Stimulated activated CD4-positive, alpha-beta T cell treated with anti-CD3 and anti-CD28 coated beads, Interleukin-12 subunit alpha, Interleukin-12 subunit beta, amount 100 ng/mL, for 4 hours (primary cell): Measurements from ENCODE around the gene ASCC2.
"Not testable (repeated sequence)": the region's sequence is repeated elsewhere in the genome, so short reads cannot be mapped to it uniquely, and the experiment has no call there.

ENCODE experiments used
- DNase-seq: peaks from one replicate; pipeline ENCODE4 v3.0.0-alpha.2; 2020

The ASCC2 gene, protein sequence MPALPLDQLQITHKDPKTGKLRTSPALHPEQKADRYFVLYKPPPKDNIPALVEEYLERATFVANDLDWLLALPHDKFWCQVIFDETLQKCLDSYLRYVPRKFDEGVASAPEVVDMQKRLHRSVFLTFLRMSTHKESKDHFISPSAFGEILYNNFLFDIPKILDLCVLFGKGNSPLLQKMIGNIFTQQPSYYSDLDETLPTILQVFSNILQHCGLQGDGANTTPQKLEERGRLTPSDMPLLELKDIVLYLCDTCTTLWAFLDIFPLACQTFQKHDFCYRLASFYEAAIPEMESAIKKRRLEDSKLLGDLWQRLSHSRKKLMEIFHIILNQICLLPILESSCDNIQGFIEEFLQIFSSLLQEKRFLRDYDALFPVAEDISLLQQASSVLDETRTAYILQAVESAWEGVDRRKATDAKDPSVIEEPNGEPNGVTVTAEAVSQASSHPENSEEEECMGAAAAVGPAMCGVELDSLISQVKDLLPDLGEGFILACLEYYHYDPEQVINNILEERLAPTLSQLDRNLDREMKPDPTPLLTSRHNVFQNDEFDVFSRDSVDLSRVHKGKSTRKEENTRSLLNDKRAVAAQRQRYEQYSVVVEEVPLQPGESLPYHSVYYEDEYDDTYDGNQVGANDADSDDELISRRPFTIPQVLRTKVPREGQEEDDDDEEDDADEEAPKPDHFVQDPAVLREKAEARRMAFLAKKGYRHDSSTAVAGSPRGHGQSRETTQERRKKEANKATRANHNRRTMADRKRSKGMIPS

DNA sequence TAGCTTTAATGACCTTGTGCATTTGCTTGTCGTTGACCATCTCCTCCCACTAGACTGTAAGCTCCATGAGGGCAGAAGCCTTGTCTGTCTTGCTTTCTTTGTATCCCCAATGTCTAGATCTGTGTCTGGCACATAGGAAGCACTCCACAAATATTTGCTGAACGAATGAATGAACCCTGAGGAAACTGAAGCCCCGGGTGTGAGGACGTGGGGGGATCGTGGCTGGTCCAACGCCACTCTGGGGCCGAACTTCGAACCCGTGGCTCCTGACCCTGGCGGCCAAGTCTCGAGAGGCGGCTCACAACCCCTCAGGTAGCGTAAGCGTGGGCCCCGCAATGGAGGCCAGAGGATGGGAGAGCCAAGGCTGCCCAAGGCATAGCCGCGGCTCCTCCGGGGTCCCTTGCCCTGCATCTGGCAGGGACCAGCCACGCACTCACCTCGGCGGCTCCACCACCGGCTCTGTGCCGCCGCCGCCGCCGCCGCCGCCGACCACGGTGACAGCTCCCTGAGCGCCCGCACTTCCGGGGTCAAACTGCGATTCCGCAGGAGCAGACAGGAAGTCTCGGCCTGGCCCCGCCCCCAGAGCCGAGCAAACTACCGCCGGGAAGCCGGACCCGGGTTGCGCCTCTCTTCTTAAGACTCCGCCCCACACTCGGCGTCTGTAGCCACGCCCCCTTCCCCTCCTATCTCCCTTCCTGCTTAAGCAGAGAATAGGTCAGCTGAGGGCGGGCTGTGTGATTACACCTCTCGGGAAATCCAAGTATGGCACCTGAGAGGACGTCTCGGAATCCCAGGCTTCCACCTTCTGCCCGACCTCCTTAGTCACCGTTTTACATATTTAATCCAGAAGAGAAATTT lies at the start of gene ASCC2:
Gene ASCC2, minus strand, starts transcription at position 534 of the 858 bp plus-strand sequence. CDS start 5,949 bp downstream, outside the sequence.
- peak; percentile 99 for DNase-seq

GRCh38 chr22:29887358-29887757 lies 49.3 kb upstream of the ASCC2 start:
- no peak for DNase-seq

GRCh38 chr22:29886596-29886995 lies 48.5 kb upstream of the ASCC2 start:
- no peak for DNase-seq

DNA sequence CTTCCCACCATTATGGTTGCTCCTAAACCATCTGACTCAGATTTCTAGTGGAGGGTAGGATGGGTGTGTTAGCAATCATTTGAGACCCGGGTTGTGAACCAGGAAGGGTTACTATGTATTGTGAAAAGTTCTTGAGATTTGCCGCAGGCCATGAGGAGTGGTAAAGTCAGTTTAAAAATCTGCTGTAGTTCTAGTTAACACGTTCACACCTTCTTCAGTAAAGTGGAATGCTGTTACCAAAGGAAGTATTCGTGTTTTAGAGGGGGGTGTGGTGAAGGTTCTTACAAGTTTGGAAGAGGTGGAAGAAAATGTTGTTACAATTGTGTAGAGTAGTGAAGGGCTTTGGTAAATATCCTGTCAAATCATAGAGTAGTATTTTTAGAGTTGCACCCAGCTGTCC lies 47.5 kb upstream of the ASCC2 start:
- DNase-seq, result no peak

- DNase-seq, result no peak
These were observed 45.7 kb upstream of the ASCC2 start for GRCh38 chr22:29883775-29884097.

- DNase-seq, result peak; percentile 95
These were observed 45.1 kb upstream of the ASCC2 start, which contains the start of gene MTMR3 for GRCh38 chr22:29883045-29883774. Gene MTMR3 (plus strand): TSS chr22:29883174. CDS start chr22:29971060, 87,886 bp downstream.

DNA sequence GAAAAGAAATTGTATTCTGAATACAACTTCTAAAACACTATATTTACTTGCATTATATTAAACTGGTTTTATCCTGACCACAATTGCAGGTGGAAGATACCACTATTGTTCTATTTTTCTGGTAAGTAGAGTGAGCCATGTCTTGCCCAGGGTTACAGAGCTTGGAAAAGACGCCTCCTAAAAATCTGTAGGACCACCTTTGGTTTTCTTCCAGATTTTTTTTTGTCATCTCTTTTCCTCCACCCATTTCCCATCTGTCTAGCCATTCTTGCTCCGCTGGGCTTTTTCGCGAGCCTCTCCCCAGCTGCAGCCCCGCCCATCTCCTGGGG lies 44.6 kb upstream of the ASCC2 start:
- DNase-seq, result no peak

GRCh38 chr22:29879753-29880152 lies 41.7 kb upstream of the ASCC2 start:
- no peak for DNase-seq

DNA sequence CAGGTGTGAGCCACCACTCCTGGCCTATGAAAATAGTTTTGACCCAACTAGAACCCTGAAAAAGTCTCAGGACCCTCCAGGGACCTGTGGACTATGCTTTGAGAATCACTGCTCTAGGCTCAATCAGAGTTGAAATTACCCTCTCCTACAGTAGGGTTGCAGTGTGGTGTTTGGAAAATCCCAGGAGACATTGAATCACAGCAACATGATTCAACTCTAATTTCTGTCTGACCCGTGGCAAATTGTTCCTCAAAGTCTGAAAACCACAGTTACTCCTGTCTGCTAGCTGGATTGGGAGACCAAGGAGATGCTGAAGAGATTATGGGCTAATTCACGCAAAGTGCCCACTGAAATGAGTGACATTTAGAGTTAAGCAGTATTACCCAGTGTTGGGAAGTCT lies 39.5 kb upstream of the ASCC2 start:
- no peak for DNase-seq

- DNase-seq, result no peak
These were observed 35.9 kb upstream of the ASCC2 start for GRCh38 chr22:29873943-29874342.

GRCh38 chr22:29872989-29873388 lies 34.9 kb upstream of the ASCC2 start:
- DNase-seq, result no peak

DNA sequence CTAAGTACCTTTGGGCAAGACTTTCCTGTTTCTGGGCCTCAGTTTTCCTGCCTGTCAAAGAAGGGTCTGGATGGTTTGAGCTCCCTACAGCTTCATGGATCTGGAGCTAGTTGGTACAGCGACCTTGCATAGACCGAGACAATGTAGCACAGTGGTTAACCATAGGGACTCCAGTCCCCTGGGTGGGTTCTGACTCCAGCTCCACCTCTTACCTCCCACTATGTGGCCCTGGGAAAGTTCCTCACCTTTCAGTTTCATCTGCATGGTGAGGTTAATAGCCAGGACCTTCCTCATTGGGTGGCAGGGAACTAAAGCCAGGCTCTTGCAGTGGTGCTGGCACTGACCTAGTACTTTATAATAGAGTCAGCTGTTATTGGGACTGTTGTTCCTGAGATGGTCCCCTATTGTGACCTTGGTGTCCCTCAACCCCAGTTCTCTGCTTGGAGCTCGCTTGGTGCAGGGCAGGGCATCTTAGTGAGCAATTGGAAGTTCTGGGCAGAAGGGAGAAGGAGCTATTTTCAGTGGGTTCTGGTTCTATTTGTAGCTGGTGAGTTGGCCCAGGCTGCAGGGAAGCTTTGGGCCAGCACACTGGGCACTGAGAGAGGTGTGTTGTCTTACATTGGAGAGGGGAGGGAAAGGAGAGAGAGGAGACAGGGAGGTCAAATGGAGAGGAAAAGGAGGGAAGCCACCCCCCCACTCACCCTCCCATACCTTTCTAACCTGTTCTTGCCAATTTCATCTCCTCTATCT lies 34.2 kb upstream of the ASCC2 start:
- DNase-seq, result no peak

DNA sequence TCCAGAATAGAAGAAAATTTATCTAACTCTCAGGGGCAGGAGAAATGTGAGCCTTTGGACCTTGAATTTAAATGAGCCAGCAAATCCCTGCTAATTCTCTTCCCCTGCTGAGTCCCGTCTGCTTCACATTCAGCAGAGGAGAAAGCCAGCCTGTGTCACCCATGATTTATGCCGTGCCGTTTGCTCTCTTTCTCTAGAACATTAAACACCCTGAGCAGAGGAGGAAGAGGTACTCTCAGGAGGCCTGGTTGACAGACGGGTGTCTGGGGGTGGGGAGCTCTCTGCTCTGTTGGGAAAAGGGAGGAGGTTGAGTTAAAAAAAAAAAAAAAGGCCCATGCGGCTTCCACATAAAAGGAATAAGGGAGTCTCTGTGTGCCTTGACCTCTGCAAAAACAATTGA lies 33.6 kb upstream of the ASCC2 start:
- DNase-seq, result no peak

GRCh38 chr22:29870574-29870973 lies 32.5 kb upstream of the ASCC2 start:
- DNase-seq, result no peak

DNA sequence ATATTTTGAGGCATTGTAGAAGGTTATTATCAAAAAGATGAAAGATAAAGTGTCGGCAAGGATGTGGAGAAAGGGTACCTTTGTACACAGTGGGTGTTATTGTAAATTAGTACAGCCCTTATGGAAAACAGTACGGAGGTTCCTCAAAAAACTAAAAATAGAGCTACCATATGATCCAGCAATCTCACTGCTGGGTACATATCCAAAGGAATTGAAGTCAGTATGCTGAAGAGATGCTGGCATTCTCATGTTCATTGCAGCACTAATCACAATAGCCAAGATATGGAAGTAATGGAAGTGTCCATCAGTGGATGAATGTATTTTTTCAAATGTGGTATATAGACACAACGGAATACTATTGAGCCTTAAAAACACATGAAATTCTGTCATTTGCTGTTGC lies 29.8 kb upstream of the ASCC2 start:
- DNase-seq, result no peak

- DNase-seq, result no peak
These were observed 29.2 kb upstream of the ASCC2 start for GRCh38 chr22:29867260-29867659.

- not testable (repeated sequence) for DNase-seq
These were observed 27.5 kb upstream of the ASCC2 start for GRCh38 chr22:29865572-29865971.

DNA sequence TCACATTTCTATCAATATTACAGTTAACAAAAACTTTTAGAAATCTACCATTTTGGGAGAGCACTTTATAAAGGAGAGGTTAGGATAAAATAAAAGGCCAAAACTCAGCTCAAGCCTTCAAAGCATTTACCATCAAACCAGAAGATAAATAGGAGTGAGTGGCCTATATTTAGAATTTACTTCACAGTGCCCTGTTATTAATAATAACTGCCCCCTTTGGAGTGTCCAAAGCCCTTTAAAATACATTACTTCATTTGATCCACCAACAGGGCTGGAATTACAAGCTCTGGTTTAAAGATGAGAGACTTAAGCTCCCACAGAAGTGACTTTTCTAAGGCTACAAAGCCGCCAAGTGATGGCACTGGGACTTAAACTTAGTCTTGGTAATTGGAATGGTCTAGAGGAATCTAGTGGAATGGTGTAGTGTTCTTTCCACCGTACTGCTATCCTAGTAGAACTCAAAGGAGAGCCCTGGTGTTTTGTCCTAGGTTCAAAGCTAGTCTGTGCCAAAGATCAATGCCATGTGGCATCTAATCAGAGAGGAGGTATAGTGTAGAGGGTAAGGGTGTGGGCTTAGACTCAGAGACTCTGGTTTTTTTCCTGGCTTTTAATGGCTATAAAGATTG lies 23.7 kb upstream of the ASCC2 start:
- DNase-seq, result no peak

GRCh38 chr22:29860006-29860766 lies 22.1 kb upstream of the ASCC2 start:
- no peak for DNase-seq

- DNase-seq, result not testable (repeated sequence)
These were observed 21.0 kb upstream of the ASCC2 start for GRCh38 chr22:29859030-29859429.

DNA sequence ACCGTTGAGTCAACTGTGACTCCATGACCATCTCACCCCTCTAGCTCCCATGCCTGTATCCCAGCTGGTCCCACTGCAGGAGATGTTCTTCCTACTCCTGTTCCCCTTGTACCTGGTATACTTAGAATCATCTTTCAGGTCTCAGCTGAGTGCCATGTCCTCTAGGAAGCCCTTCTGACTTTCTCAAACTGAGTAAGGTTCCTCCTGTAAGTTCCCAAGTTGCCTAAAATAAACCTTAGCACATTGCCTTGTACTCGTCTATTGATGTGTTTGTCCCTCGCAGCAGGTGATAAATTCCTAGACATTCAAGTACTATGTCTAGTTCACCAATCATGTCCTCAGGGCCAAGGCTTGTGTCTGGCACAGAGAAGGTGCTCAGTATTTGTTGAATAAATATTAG lies 18.4 kb upstream of the ASCC2 start:
- DNase-seq, result no peak
